Measurements from ENCODE around the gene HS6ST1. TPM values are rescaled to one million over a fixed set of nuclear protein-coding genes. Genes with fewer than 3 reads are reported as not detected.

HS6ST1 gene
- total and polyA plus RNA-seq, 4 experiments from 2014 or later, result 1.2 to 13.3 (median 8.4) TPM

DNA sequence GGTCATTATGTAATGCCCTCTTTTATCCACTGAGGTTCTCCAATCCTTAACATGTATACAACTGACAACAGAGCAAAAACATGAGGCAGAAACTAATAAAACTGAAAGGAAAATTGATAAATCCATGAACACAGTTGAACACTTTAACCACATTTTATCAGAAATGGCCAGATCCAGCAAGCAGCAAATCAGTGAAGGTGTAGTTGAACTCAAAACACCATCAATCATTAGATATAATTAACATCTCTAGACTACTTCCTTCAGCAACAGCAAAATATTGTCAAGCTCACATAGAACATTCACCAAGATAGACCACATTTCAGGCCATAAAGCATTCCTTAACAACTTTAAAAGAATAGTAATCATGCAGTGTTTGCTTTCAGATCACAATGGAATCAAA, 72.9 kb downstream of the HS6ST1 start:
- DNase-seq, result no peak
- Mint-ChIP-seq H3K4me3 (no peak overlapping the region), H3K36me3 (no peaks in the 10 kb centered on the region), H3K27ac (no peak overlapping the region), H3K27me3 (no peaks in the 10 kb centered on the region), H3K9me3 (no peaks in the 10 kb centered on the region), H3K4me1 (peaks cover 5 to 13% (median 9%) of the 10 kb centered on the region in 4 donors)
- H3K9me3 ChIP-seq (ENCODE audit: control insufficient read depth in 1 of 2, low read length in 2 of 2), result no peaks in the 10 kb centered on the region
- POLR2A ChIA-PET (ENCODE audit: partially characterized antibody), result no interaction called here
- H3K4me3 ChIP-seq (ENCODE audit: low read length in 2 of 2), result no peak overlapping the region
- CTCF ChIA-PET (ENCODE audit: partially characterized antibody), result no interaction called here
- H3K27me3 ChIP-seq (ENCODE audit: insufficient read depth, low read length), result no peaks in the 10 kb centered on the region
- intact Hi-C loops (cut with micrococcal nuclease), result no loop called here
- H3K27ac ChIP-seq (ENCODE audit: low read depth, low read length), result no peak overlapping the region
- no peaks in the 10 kb centered on the region for H3K36me3 ChIP-seq (ENCODE audit: insufficient read depth, low read length)
- no peaks in the 10 kb centered on the region for H3K4me1 ChIP-seq (ENCODE audit: insufficient read depth, low read length)

DNA sequence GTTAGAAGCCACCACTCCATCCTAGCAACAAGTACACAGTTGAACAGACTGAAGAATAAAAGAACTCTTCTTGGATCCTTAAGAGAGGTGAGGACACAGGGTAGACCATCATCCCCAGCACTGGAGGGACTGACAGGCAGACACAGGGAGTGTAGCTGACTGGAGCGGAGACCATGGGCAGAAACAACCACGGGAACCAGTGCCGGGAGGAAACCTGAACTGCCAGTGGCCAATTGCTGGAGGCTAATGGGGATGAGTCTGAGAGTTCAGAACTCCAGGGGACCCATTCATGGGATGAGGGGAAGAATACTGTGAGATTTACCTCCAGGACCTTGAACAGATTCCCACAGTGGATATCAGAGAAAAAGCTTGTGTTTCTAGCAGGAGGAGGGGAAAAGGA, 76.8 kb downstream of the HS6ST1 start:
- peaks cover 0 to 3% (median 0%) of the 10 kb centered on the region in 8 donors for H3K9me3 Mint-ChIP-seq

DNA sequence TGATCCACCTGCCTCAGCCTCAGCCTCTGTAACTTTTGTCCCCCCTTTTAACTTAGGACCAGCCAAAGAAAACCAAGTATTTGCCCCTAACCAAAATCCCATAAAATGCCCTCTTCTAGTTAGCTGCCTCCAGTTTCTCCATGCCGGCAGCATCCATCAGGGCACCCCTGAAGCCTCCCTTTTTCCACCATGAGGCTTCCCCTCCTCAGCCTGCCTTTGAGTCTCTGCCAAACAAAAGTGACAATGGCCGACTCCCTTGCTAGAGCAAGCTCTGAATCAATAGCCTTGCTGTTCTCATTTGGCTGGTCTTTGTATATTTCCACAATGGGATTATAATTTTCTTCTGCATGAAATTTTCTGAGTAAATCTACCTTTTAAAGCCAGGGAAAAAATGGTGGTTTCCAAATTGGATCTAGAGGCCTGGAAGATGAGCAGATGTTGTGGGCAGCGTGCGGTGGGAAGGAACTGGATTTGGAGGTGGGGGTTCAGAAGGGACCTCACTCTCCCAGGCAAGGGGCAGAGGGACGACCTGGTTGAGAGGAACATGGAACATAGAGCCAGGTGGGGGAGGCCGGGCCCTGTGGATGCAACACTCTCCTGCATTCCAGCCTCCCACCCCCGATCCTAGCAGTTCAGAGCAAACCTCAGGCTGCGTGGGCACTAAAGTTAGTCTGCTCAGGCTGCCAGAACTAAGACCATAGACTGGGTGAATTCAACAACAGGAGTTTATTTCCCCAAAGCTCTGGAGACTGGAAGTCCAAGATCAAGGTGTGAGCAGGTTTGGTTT, 80.6 kb downstream of the HS6ST1 start:
- H3K27me3 ChIP-seq (ENCODE audit: insufficient read depth, low read length), result no peaks in the 10 kb centered on the region
- H3K4me1 Mint-ChIP-seq, result peaks cover 1 to 7% (median 4%) of the 10 kb centered on the region in 4 donors
- no peaks in the 10 kb centered on the region for H3K9me3 ChIP-seq (ENCODE audit: control insufficient read depth in 1 of 2, low read length in 2 of 2)
- H3K36me3 Mint-ChIP-seq, result peaks cover 0 to 1% of the 10 kb centered on the region in 2 donors
- POLR2A ChIA-PET (ENCODE audit: partially characterized antibody), result no interaction called here
- CTCF ChIA-PET (ENCODE audit: partially characterized antibody), result no interaction called here
- peaks cover 5% of the 10 kb centered on the region for H3K4me1 ChIP-seq (ENCODE audit: insufficient read depth, low read length)
- H3K27ac Mint-ChIP-seq, result no peak overlapping the region
- H3K36me3 ChIP-seq (ENCODE audit: insufficient read depth, low read length), result no peaks in the 10 kb centered on the region
- H3K27me3 Mint-ChIP-seq, result peaks cover 2% of the 10 kb centered on the region in 2 donors
- H3K9me3 Mint-ChIP-seq, result peaks cover 0 to 3% (median 0%) of the 10 kb centered on the region in 8 donors
- intact Hi-C loops (cut with micrococcal nuclease), result no loop called here
- DNase-seq, result no peak
- no peak overlapping the region for H3K4me3 Mint-ChIP-seq
- no peak overlapping the region for H3K27ac ChIP-seq (ENCODE audit: low read depth, low read length)
- no peak overlapping the region for H3K4me3 ChIP-seq (ENCODE audit: low read length in 2 of 2)

More for the DNA sequence above, 76.8 kb downstream of the HS6ST1 start:
- Mint-ChIP-seq H3K4me3 (no peak overlapping the region), H3K4me1 (peaks cover 5 to 11% (median 7%) of the 10 kb centered on the region in 4 donors), H3K27me3 (no peaks in the 10 kb centered on the region), H3K27ac (no peak overlapping the region), H3K36me3 (no peaks in the 10 kb centered on the region)
- Histone ChIP-seq H3K27ac (ENCODE audit: low read depth, low read length) (no peak overlapping the region), H3K27me3 (ENCODE audit: insufficient read depth, low read length) (no peaks in the 10 kb centered on the region), H3K9me3 (ENCODE audit: control insufficient read depth in 1 of 2, low read length in 2 of 2) (no peaks in the 10 kb centered on the region), H3K36me3 (ENCODE audit: insufficient read depth, low read length) (no peaks in the 10 kb centered on the region), H3K4me1 (ENCODE audit: insufficient read depth, low read length) (no peaks in the 10 kb centered on the region), H3K4me3 (ENCODE audit: low read length in 2 of 2) (no peak overlapping the region)
- CTCF ChIA-PET (ENCODE audit: partially characterized antibody), result no interaction called here
- intact Hi-C loops (cut with micrococcal nuclease), result no loop called here
- POLR2A ChIA-PET (ENCODE audit: partially characterized antibody), result no interaction called here
- no peak for DNase-seq

DNA sequence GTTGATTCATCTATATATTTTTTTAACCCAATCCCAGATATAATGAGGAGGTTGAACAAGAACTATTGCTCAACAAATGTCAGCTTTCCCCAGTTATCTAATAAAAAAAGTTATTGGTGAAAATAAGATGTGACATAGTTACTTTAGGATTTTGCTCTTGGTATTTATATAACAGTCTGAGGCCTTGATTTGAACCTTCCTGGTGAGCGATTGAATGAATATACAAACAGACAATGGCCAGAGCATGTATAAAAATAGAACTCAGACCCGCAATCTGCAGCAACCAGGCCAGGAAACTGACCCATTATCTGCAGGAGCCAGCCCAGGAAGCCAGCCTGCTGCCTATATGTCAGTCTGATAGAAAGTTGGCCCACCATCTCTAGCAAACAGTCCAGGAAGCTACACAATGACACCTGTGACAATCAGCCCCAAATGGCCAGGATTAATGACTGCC, 81.6 kb downstream of the HS6ST1 start:
- peaks cover 5% of the 10 kb centered on the region for H3K4me1 ChIP-seq (ENCODE audit: insufficient read depth, low read length)
- DNase-seq, result no peak
- ChIA-PET POLR2A (ENCODE audit: partially characterized antibody) (no interaction called here), CTCF (ENCODE audit: partially characterized antibody) (no interaction called here)
- H3K4me3 Mint-ChIP-seq, result no peak overlapping the region
- no peaks in the 10 kb centered on the region for H3K9me3 ChIP-seq (ENCODE audit: control insufficient read depth in 1 of 2, low read length in 2 of 2)
- peaks cover 1 to 7% (median 4%) of the 10 kb centered on the region in 4 donors for H3K4me1 Mint-ChIP-seq
- H3K36me3 Mint-ChIP-seq, result peaks cover 0 to 1% of the 10 kb centered on the region in 2 donors
- intact Hi-C loops (cut with micrococcal nuclease), result no loop called here
- peaks cover 0 to 3% (median 0%) of the 10 kb centered on the region in 8 donors for H3K9me3 Mint-ChIP-seq
- no peak overlapping the region for H3K4me3 ChIP-seq (ENCODE audit: low read length in 2 of 2)
- H3K27me3 Mint-ChIP-seq, result peaks cover 2% of the 10 kb centered on the region in 2 donors
- H3K36me3 ChIP-seq (ENCODE audit: insufficient read depth, low read length), result no peaks in the 10 kb centered on the region
- H3K27me3 ChIP-seq (ENCODE audit: insufficient read depth, low read length), result no peaks in the 10 kb centered on the region
- no peak overlapping the region for H3K27ac Mint-ChIP-seq
- no peak overlapping the region for H3K27ac ChIP-seq (ENCODE audit: low read depth, low read length)

DNA sequence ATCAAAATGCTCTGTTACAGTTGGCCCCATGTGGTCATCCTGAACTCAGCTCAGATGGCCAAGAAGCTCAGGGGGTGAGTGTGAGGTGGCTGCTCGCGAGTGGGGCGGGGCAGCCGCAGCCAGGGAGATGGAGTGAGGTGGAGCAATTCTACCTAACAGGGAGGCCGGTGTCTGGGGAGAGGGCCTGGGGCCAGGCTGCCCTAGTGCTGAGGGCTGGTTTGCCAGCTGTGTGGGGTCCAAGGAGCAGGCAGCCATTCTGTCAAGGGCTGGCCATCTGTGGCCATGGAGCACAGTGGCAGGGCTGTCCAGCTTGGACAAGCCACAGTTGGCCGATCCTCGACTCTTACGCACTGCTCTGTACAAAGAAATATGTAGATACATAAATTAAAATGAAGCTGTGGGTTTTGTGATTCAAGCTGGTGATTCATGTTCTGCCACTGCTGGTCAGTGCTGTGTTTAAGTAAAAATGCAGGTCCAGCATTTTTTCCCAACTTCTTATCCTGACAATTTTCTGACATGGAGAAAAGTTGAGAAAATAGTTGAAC, 82.1 kb downstream of the HS6ST1 start:
- peaks cover 1 to 7% (median 4%) of the 10 kb centered on the region in 4 donors for H3K4me1 Mint-ChIP-seq
- H3K36me3 Mint-ChIP-seq, result peaks cover 0 to 1% of the 10 kb centered on the region in 2 donors
- H3K9me3 ChIP-seq (ENCODE audit: control insufficient read depth in 1 of 2, low read length in 2 of 2), result no peaks in the 10 kb centered on the region
- peaks cover 2% of the 10 kb centered on the region in 2 donors for H3K27me3 Mint-ChIP-seq
- H3K4me1 ChIP-seq (ENCODE audit: insufficient read depth, low read length), result peaks cover 5% of the 10 kb centered on the region
- H3K27ac Mint-ChIP-seq, result no peak overlapping the region
- no peak overlapping the region for H3K27ac ChIP-seq (ENCODE audit: low read depth, low read length)
- H3K9me3 Mint-ChIP-seq, result peaks cover 0 to 3% (median 0%) of the 10 kb centered on the region in 8 donors
- ChIA-PET POLR2A (ENCODE audit: partially characterized antibody) (no interaction called here), CTCF (ENCODE audit: partially characterized antibody) (no interaction called here)
- H3K4me3 ChIP-seq (ENCODE audit: low read length in 2 of 2), result no peak overlapping the region
- intact Hi-C loops (cut with micrococcal nuclease), result no loop called here
- H3K4me3 Mint-ChIP-seq, result no peak overlapping the region
- no peaks in the 10 kb centered on the region for H3K27me3 ChIP-seq (ENCODE audit: insufficient read depth, low read length)
- no peaks in the 10 kb centered on the region for H3K36me3 ChIP-seq (ENCODE audit: insufficient read depth, low read length)
- DNase-seq, result no peak

DNA sequence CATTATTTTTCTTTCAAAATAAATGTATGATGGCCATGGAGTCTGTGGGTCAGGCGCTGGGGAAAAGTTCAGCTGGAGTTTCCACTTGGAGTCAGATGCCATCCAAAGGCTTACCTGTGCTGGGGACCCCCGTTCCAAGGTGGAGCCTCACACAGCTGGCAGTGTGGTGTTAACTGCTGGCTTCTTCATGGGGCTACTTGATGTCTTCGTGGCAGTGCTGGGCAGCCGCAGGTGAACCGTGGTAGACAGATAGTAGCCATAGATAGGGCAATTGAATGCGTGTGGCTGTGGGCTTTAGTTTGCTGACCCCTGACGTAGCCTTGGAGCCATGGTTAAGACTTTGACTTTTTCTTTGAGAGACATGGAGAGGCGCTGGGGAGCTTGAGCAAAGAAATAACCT, 83.1 kb downstream of the HS6ST1 start:
- peaks cover 0 to 3% (median 0%) of the 10 kb centered on the region in 8 donors for H3K9me3 Mint-ChIP-seq
- ChIA-PET POLR2A (ENCODE audit: partially characterized antibody) (no interaction called here), CTCF (ENCODE audit: partially characterized antibody) (no interaction called here)
- intact Hi-C loops (cut with micrococcal nuclease), result no loop called here
- peaks cover 1 to 7% (median 4%) of the 10 kb centered on the region in 4 donors for H3K4me1 Mint-ChIP-seq
- Histone ChIP-seq H3K27ac (ENCODE audit: low read depth, low read length) (no peak overlapping the region), H3K9me3 (ENCODE audit: control insufficient read depth in 1 of 2, low read length in 2 of 2) (no peaks in the 10 kb centered on the region), H3K36me3 (ENCODE audit: insufficient read depth, low read length) (no peaks in the 10 kb centered on the region), H3K4me1 (ENCODE audit: insufficient read depth, low read length) (peaks cover 5% of the 10 kb centered on the region), H3K27me3 (ENCODE audit: insufficient read depth, low read length) (no peaks in the 10 kb centered on the region), H3K4me3 (ENCODE audit: low read length in 2 of 2) (no peak overlapping the region)
- no peak overlapping the region for H3K4me3 Mint-ChIP-seq
- DNase-seq, result no peak
- peaks cover 2 to 8% of the 10 kb centered on the region in 2 donors for H3K27me3 Mint-ChIP-seq
- H3K36me3 Mint-ChIP-seq, result peaks cover 0 to 1% of the 10 kb centered on the region in 2 donors
- no peak overlapping the region for H3K27ac Mint-ChIP-seq

DNA sequence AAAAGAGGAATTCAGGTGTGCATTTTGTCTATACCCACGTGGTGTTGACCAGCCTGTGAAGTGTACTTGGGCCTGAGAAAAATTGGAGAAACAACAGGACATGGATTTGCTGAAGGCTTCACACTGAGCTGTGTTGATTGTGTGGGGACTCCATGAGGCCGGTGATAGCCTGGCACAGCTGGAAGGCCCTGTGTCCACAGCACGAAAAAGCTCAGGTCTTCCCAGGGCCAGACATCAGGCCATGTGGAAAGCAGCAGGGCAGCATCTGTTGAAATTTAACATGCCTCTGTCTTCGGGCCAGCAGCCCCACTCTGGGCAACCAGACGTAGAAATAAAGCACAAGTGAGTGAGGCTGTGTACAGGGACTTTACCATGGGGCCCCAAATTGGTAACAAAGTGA, 84.1 kb downstream of the HS6ST1 start:
- intact Hi-C loops (cut with micrococcal nuclease), result loop anchor here (5.0 kb wide), 1 partner anchor 352 kb away; no protein-coding TSS in a partner anchor
- peak overlapping the region in 1 of 8 donors; percentile 54 for H3K4me3 Mint-ChIP-seq
- DNase-seq, result no peak
- H3K27me3 Mint-ChIP-seq, result peaks cover 2 to 8% of the 10 kb centered on the region in 2 donors
- peaks cover 0 to 1% of the 10 kb centered on the region in 2 donors for H3K36me3 Mint-ChIP-seq
- Histone ChIP-seq H3K36me3 (ENCODE audit: insufficient read depth, low read length) (no peaks in the 10 kb centered on the region), H3K27me3 (ENCODE audit: insufficient read depth, low read length) (no peaks in the 10 kb centered on the region), H3K4me3 (ENCODE audit: low read length in 2 of 2) (no peak overlapping the region), H3K9me3 (ENCODE audit: control insufficient read depth in 1 of 2, low read length in 2 of 2) (no peaks in the 10 kb centered on the region), H3K27ac (ENCODE audit: low read depth, low read length) (no peak overlapping the region), H3K4me1 (ENCODE audit: insufficient read depth, low read length) (peaks cover 5% of the 10 kb centered on the region)
- H3K4me1 Mint-ChIP-seq, result peaks cover 1 to 7% (median 4%) of the 10 kb centered on the region in 4 donors
- peaks cover 0 to 3% (median 0%) of the 10 kb centered on the region in 8 donors for H3K9me3 Mint-ChIP-seq
- ChIA-PET CTCF (ENCODE audit: partially characterized antibody) (interaction anchor here (0.6 to 1.8 kb wide), 12 partner anchors 18 to 553 kb away, joined by 3 to 8 read pairs (median 4); no protein-coding TSS in a partner anchor), POLR2A (ENCODE audit: partially characterized antibody) (no interaction called here)
- no peak overlapping the region for H3K27ac Mint-ChIP-seq
